ENCODE data around the gene CABP4.

The CABP4 gene

GRCh38 chr11:67499808-67500483 lies 44.8 kb downstream of the CABP4 start:
- DNase-seq: no peak

GRCh38 chr11:67500484-67500821 lies 45.3 kb downstream of the CABP4 start:
- DNase-seq: no peak

GRCh38 chr11:67500831-67501715 lies 45.9 kb downstream of the CABP4 start:
- no peak for DNase-seq

- no peak for DNase-seq
Observed at GRCh38 chr11:67501854-67502253, 46.7 kb downstream of the CABP4 start.

GRCh38 chr11:67502328-67502979 lies 47.3 kb downstream of the CABP4 start:
- no peak for DNase-seq

GRCh38 chr11:67503119-67504004 lies 48.2 kb downstream of the CABP4 start:
- DNase-seq: no peak

GRCh38 chr11:67504005-67504949 lies 49.1 kb downstream of the CABP4 start:
- peak; percentile 15 for DNase-seq

GRCh38 chr11:67504950-67505581 lies 49.9 kb downstream of the CABP4 start, which contains the start of gene PITPNM1:
PITPNM1 (minus strand) TSS chr11:67505363; CDS start chr11:67504180, 1,183 bp downstream.
- peak; percentile 63 for DNase-seq

GRCh38 chr11:67505605-67506396 lies 50.6 kb downstream of the CABP4 start:
- DNase-seq: peak; percentile 82

- DNase-seq: no peak
Observed at GRCh38 chr11:67506426-67507051, 51.4 kb downstream of the CABP4 start.

- DNase-seq: no peak
Observed at GRCh38 chr11:67507242-67507863, 52.2 kb downstream of the CABP4 start.

GRCh38 chr11:67507864-67508485 lies 52.8 kb downstream of the CABP4 start, which contains the start of gene CDK2AP2:
CDK2AP2 (minus strand) TSS chr11:67508162; CDS start chr11:67508082, 80 bp downstream.
- peak; percentile 96 for DNase-seq

GRCh38 chr11:67508486-67509121 lies 53.5 kb downstream of the CABP4 start:
- DNase-seq: peak; percentile 95

- DNase-seq: no peak
Observed at GRCh38 chr11:67510023-67510345, 54.8 kb downstream of the CABP4 start.

Data from activated effector memory CD4-positive, alpha-beta T cell treated with Interleukin-2 at 50 U/mL for 16 hours (primary cell).